ENCODE measurements around the gene ILK. TPM values are rescaled to one million over a fixed set of nuclear protein-coding genes. Genes with fewer than 3 reads are reported as not detected.

ILK gene
- total and polyA plus RNA-seq, 10 of the 15 experiments (the other 5 are each of a cell fraction or from before 2014, with no cell fraction given) = 51.8 to 163 (median 92.0) TPM

- TF ChIP-seq, protein P1, sequence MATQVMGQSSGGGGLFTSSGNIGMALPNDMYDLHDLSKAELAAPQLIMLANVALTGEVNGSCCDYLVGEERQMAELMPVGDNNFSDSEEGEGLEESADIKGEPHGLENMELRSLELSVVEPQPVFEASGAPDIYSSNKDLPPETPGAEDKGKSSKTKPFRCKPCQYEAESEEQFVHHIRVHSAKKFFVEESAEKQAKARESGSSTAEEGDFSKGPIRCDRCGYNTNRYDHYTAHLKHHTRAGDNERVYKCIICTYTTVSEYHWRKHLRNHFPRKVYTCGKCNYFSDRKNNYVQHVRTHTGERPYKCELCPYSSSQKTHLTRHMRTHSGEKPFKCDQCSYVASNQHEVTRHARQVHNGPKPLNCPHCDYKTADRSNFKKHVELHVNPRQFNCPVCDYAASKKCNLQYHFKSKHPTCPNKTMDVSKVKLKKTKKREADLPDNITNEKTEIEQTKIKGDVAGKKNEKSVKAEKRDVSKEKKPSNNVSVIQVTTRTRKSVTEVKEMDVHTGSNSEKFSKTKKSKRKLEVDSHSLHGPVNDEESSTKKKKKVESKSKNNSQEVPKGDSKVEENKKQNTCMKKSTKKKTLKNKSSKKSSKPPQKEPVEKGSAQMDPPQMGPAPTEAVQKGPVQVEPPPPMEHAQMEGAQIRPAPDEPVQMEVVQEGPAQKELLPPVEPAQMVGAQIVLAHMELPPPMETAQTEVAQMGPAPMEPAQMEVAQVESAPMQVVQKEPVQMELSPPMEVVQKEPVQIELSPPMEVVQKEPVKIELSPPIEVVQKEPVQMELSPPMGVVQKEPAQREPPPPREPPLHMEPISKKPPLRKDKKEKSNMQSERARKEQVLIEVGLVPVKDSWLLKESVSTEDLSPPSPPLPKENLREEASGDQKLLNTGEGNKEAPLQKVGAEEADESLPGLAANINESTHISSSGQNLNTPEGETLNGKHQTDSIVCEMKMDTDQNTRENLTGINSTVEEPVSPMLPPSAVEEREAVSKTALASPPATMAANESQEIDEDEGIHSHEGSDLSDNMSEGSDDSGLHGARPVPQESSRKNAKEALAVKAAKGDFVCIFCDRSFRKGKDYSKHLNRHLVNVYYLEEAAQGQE (IDR thresholded peaks at IDR 0.05; ENCODE audit: low read depth, low read length) = no peak
- TF ChIP-seq SIX5 (IDR thresholded peaks at IDR 0.05; ENCODE audit: low read depth, low read length, severe bottlenecking) (no peak), PAX5 (IDR thresholded peaks at IDR 0.05; ENCODE audit: borderline replicate concordance, low read depth, low read length) (no peak)
Observed at GRCh38 chr11:6587360-6587953, 16.1 kb upstream of the ILK start (continued).

DNA sequence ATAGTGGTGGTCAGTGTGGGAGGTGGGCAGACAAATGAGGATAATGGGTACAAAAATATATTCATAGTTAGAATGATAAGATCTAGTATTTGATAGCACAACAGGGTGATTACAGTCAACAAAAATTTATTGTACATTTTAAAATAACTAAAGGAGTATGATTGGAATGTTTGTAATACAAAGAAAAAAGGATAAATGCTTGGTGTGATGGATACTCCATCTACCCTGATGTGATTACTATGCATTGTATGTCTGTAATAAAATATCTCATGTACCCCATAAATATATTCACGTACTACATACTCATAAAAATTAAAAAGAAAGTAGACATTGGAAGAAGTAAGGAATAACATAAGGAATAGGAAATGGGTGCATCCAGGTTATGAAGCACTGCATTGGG, 15.6 kb upstream of the ILK start:
- FAIRE-seq (no peak), ATAC-seq (no peak), DNase-seq (ENCODE audit: low read depth, low spot score) (no peak)
- no TSS peak for BruUV-seq (replicated peaks)
- Histone ChIP-seq H3K9ac (ENCODE audit: control insufficient read depth, insufficient read depth, low read length) (no peak overlapping the region), H3K4me1 (ENCODE audit: control insufficient read depth, insufficient read depth, low read length) (no peaks in the 10 kb centered on the region), H3K79me2 (ENCODE audit: control insufficient read depth, insufficient read depth, low read length) (no peaks in the 10 kb centered on the region), H2AFZ (ENCODE audit: control insufficient read depth, low read depth, low read length) (no peak overlapping the region), H3K4me3 (no peak overlapping the region), H3K27ac (ENCODE audit: control insufficient read depth, insufficient read depth) (no peak overlapping the region), H3K9me3 (replicated peaks; ENCODE audit: control insufficient read depth, insufficient read depth, low read length) (no peaks in the 10 kb centered on the region), H3K27me3 (replicated peaks in 1 of 2; ENCODE audit: control insufficient read depth in 2 of 2, insufficient read depth in 2 of 2, low read length in 1 of 2) (no peaks in the 10 kb centered on the region), H3K36me3 (ENCODE audit: control insufficient read depth in 2 of 2, insufficient read depth in 2 of 2, low read length in 1 of 2) (peaks cover 0 to 5% of the 10 kb centered on the region in 2 experiments; a peak in 2 of 4 replicates), H4K20me1 (ENCODE audit: control insufficient read depth, insufficient read depth) (no peaks in the 10 kb centered on the region), H3K4me2 (ENCODE audit: control insufficient read depth, insufficient read depth) (no peak overlapping the region)
- ChIA-PET CTCF (no interaction called here), POLR2A (no interaction called here), SMC1A (ENCODE audit: uncharacterized antibody, unreplicated experiment) (interaction anchor here (1.7 kb wide), 1 partner anchor 9 kb away, joined by 6 read pairs; no protein-coding TSS in a partner anchor), RAD21 (ENCODE audit: unreplicated experiment) (no interaction called here)
- 89% methylated on average over 1 of the region's 1 CpG for WGBS (ENCODE audit: insufficient coverage, insufficient replicate concordance, low lambda C conversion rate, missing lambda C conversion rate)
- intact Hi-C loops (cut with micrococcal nuclease; ENCODE audit: unreplicated experiment) (no loop called here), in situ Hi-C loops (cut with MboI) (no loop called here)
- TF ChIP-seq SUPT20H (IDR thresholded peaks at IDR 0.05; ENCODE audit: borderline replicate concordance, control insufficient read depth, low read depth, low read length) (no peak), NR2F1 (conservative IDR thresholded peaks at IDR 0.05) (no peak), RUNX3 (IDR thresholded peaks at IDR 0.05; ENCODE audit: low read length) (no peak), ZNF207 (IDR thresholded peaks at IDR 0.05; ENCODE audit: borderline replicate concordance) (no peak), SMC3 (IDR thresholded peaks at IDR 0.05; ENCODE audit: borderline replicate concordance, low read length) (no peak), CREM (IDR thresholded peaks at IDR 0.05; ENCODE audit: low read depth) (no peak), POLR2AphosphoS5 (IDR thresholded peaks at IDR 0.05; ENCODE audit: low read length) (no peak), NR2C1 (IDR thresholded peaks at IDR 0.05) (no peak)
- TF ChIP-seq, protein P2, sequence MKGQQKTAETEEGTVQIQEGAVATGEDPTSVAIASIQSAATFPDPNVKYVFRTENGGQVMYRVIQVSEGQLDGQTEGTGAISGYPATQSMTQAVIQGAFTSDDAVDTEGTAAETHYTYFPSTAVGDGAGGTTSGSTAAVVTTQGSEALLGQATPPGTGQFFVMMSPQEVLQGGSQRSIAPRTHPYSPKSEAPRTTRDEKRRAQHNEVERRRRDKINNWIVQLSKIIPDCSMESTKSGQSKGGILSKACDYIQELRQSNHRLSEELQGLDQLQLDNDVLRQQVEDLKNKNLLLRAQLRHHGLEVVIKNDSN (IDR thresholded peaks at IDR 0.05; ENCODE audit: borderline replicate concordance, extremely low read length, insufficient read depth, low read depth, low read length) = no peak

Measured in GM12878 (cell line).